ENCODE measurements around the gene MINDY4.

MINDY4 gene

DNA sequence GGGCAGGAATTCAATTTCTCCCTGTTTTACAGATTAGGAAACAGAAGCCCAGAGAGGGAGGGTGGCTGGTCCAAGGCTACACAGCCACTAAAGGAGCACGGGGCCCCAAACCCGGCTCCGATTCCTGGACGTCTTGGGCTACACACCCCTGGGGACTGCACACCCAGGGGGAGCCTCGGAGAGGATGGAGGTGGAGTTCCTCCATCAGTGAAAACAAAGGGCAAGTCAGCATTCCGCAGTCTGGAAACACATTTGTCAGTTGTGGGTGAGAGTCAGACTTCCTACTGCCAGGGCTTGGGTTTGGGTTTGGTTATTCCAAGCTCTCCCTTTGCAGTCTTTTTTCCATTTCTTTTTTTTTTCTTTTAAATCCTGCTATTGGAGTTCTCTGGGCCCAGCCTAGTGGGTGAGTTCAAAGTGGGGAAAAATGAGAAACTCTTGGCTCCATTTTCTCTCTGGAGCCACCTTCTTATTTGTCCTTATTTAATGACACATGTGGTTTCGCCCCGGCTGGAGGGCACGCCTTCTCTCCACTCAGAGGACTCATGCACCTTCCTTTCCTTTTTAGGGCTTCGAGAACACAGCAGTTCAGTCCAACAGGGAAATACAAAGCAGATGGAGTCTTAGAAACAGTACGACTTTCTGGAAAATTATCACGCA lies 80.6 kb downstream of the MINDY4 start:
- DNase-seq (ENCODE audit: low read depth in 3 of 3, low spot score in 1 of 3): no peak

DNA sequence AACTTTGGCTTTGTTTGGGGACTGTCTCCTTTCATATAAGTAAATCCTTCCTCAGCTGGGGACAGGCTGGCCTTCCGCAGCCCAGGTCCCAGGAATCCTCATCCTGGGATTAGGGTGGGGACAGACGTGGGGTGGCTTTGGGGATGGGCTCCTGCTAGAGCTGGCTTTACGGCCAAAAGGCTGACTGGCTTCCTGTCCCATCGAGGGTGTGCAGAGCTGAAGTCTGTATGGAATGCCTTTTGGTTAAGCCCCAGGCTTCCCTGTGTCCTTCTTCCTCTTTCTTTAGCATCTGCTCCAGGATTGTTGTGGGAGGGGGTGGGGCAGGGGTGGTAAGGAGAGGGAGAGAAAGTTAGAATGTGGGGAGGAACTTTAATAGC lies 81.1 kb downstream of the MINDY4 start:
- no peak for DNase-seq (ENCODE audit: low read depth in 3 of 3, low spot score in 1 of 3)

DNA sequence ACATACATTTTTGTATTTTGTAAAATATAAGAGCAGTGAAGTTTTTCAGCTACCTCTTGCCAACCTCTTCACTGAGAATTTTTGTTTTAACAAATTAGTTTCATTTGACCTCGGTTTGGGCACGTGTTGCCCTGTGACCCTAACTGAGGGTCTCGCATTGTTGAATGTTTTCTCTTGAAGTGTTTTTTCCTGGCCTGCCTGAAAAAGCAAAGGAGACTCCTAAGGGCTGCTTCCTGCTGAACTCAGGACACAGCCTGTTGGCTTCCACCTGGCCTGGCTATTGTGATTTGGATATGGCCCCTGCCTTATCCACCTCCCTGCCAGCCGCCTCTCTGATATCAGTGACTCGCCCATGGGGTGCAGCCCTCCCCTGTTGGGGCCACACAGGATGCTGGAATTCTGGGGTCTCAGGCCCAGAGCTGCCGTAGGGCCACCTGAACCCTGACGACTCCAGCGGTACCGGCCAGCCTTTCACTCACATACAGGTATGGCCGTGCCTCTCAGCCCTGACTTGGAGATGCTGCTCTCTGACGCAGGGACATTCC lies 81.6 kb downstream of the MINDY4 start:
- DNase-seq (ENCODE audit: low read depth in 3 of 3, low spot score in 1 of 3): no peak

DNA sequence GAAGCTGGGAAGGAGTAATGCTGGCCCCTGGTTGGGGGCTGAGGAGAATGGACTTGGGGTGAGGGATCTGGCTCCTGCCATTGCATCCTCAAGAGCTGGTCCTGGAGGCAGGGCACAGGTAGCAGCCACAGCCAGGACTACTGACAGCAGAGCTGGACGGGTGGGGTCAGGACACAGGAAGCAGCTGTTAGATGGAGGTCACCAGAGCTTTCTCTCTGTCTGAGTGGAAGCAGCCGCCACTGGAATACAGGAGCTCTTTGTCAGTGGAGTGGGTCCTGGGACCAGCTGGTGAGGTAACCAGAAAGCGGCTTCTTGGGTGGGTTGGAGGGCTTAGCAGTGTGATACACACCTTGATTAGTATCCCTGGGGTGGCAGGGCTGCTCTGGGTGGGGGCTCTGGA lies 82.4 kb downstream of the MINDY4 start:
- no peak for DNase-seq (ENCODE audit: low read depth in 3 of 3, low spot score in 1 of 3)

DNA sequence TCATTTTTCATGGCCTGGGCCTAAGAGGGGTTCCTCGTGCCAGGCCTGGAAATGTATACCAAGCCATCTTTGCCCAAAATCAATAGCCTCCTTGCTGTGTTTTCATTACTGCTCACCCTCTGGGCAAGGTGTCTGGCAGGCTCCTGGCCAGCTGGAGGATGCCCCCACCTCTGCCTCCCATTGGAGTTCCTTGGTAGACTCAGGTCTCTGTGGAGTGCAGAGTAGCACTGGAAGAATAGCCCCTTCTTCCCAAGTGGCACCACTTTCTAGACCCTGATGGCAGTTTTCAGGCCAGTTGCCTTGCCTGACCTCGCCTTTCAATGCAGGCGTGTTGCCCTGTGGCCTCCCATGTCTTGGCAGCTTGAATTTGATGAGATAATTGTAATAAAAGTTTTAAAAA lies 84.7 kb downstream of the MINDY4 start:
- no peak for DNase-seq (ENCODE audit: low read depth in 3 of 3, low spot score in 1 of 3)

DNA sequence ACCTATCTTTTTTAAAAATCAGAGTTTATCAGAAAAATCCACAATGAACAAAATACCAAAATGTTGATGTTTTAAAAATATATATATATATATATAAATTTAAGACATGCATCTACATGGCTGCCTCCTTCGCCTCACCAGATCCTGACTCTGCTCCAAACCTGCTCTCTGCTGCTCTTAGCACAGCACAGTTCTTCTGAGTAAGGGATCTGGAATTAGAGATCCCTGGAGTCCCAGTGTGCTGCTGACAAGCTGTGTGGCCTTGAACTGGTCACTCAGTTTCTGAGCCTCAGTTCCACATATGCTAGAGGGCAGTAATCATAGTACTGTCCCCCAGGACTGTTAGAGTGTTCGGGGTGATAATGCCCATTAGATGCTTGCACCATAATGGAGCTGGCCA lies 87.4 kb downstream of the MINDY4 start:
- DNase-seq (ENCODE audit: low read depth in 3 of 3, low spot score in 1 of 3): no peak

DNA sequence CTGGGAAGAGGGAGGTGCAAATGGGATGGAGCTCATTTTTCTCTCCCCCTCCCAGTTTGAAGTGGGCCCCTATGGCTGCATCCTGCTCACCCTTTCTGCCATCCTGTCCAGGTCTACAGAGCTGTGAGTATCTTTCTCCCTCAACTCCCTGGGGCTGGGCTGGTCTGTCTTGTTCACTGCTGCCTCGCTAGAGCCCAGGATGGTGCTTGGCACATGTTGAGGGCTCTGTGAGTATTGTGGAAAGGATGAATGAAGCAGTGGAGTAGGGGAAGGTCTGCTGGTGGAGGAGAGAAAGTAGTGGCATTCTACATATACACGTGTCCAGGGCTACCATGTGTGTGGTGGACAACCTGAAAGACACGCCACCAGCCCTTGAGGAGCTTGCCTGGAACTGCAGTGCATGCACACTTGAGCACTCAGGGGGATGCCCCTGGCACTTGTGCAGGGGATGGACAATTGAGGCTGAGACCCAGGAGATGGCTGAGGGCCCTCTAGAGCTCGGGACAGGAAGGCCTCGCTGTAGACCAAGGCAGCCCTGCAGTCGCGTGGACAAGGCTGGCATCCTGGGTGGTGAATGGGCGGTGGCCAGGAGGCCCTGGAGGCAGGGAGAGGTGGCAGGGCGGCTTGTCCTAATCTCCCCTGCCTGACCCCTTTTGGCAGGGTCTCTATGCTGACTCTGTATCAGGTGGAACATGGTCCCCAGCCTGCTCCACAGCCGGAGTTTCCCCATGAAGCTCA lies 88.2 kb downstream of the MINDY4 start:
- no peak for DNase-seq (ENCODE audit: low read depth in 3 of 3, low spot score in 1 of 3)

DNA sequence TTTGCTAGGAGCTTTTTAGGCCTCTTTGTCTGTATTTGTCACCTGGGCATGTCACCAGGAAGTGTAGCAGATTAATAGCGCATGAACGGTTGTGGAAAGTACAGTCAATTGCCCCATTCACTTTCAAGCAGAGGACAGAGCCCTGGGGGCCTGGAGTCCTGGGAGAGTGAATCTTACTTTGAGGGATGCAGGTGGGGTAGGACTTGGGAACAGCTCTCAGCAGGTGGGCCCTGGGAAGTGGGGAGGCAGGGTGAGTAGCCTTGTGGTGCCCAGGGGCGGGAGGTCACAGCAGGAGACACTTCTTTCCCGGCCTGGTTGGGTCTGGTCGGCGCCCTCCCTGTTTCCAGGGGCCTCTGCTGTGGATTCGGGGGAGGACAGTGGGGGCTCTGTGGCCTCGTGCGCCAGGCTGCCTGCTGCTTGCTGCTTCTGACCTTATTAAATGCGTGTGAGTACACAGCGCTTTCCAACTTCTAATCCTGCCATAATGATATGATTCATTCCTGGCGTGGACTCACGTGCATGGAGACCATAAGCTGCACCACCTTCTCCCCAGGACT lies 88.8 kb downstream of the MINDY4 start:
- DNase-seq (ENCODE audit: low read depth in 3 of 3, low spot score in 1 of 3): no peak

DNA sequence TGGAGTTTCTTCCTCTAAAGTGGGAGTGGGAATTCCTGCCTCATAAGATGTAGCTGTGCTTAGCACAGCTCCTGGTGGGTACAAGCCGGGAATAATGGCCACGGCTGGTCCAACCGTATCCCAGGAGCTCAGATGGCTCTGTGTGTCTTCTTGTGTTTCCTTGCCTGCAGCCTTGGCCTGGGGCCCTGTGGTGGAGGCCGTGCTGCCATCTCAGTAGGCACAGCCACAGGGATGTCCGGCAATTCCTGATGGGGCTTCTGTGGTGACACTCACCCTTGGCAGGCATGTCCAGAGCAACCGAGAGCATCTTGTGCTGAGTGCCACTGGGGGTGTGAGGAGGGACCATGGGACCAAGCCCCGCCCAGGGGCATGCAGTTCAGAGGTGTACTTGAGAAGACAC lies 90.4 kb downstream of the MINDY4 start:
- DNase-seq (ENCODE audit: low read depth in 3 of 3, low spot score in 1 of 3): no peak

DNA sequence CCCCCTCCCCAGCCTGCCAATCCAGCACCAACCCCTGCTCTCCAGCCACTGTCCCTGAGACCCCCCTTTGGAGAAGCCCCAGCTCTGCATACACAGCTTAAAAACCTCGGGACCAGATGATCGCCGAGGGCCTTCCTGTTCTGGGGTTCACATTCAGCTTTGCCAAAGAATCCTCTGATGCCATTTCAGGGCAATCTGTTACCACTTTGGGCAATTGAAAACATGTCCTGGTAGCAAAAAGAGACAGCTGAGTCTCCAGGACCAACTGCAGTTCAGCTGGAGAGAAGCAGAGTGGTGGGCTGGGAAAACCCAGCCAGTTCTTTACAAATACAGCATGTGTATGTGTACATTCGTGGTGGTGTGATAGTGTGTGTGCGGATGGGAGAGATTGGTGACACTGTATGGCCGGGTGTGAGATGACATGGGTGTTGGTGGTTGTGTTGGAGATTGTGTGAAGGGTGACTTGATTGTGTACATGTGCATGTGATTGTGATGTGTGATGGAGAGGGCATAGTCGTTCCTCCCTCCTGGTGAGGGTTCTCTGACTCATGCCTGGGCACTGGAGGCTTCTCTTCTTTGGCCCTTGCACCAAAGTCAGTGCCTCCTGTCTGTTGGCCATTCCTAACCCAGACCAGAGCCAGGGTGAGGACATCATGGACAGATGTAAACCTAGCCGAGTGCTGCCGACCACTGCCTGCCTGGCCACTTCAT lies 91.9 kb downstream of the MINDY4 start:
- DNase-seq (ENCODE audit: low read depth in 3 of 3, low spot score in 1 of 3): no peak

DNA sequence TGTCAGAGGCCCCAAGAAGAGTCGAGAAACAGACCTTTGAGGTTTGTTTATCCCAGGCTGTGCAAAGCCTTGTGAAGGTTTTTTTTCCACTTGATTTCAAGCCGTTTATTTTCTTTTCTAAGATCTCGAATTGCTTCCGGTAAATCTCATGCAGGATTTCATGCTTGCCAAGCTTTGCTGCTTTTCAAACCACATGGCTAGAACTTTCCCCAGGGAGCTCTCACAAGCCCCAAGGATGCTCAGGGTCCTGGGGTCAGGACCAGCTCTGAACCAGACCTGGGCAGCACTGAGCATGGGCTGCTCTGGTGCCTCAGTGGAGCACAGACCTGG lies 92.5 kb downstream of the MINDY4 start:
- no peak for DNase-seq (ENCODE audit: low read depth in 3 of 3, low spot score in 1 of 3)

DNA sequence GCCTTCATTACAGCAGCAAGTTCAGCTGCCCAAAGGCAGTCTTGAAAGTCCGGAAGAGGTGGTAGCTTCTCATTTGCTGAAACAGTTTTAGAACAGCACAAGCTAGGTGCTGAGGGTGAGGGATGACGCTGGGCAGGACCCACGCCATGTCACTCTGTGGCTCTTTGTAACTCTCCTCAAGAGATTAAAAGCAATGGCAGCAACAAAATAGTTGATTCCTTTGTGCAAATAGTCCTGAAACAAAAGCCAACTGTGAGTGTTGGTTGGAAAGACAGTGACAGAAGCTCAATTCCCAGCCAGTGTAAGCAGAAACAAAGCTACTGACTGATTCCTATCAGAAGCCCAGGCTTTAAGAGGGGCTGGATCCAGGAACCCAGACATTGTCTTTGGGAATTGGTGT lies 92.9 kb downstream of the MINDY4 start:
- DNase-seq (ENCODE audit: low read depth in 3 of 3, low spot score in 1 of 3): no peak

DNA sequence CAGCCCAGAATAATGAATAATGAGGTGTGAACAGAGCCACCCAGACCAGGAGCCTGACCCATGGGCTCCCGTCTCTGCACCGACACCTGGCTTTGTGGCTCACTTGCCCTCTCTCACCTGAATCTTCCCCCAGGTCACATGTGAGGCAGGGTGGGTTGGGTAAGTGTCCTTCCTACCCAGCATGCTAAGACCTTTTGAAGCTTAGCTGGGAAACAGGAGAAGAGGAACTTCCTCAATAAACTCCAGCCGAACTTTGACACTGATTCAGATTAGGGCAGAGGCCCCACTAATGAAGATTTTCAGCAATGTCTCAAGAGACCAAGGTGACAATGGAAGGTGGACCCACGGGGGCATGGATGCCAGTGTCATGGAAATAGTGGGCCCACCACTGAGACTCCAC lies 93.9 kb downstream of the MINDY4 start:
- DNase-seq (ENCODE audit: low read depth in 3 of 3, low spot score in 1 of 3): no peak

DNA sequence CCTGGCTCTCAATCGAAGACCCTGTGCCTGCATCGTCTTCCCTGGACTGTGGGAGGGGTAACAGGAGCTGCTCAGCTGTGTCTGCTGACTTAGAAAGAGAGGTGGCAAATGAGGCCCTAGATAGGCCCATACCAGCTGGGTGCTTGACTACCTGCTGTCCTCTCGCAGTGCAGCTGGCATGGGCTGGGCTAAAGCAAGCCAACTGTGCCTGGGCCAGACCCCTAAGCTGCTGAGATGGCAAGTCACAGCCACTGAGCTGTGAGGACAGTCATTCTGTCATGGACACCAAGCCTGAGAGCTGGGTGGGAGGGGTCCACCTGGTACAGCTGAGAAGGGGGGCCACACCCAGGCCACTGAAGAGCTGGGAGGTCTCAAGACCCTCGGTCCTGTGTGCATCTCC lies 94.6 kb downstream of the MINDY4 start:
- DNase-seq (ENCODE audit: low read depth in 3 of 3, low spot score in 1 of 3): no peak

DNA sequence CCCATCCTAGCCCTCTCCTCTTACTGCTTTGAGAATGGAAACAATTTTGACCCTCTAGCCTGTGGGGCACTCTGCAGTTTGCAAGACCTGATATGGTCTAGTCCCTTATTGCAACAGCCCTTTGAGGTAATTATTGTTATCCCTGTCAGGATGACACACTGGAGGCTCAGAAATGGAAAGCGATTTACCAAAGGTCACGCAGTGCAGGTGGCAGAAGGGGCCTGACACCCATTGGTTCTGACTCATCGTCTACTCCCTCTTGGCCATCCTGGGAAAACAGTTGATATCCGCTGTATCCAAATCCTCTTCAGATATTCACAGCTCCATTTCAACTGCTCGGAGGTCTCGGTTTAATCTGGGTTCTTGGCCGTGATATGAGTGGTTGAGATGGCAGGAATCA lies 95.7 kb downstream of the MINDY4 start:
- no peak for DNase-seq (ENCODE audit: low read depth in 3 of 3, low spot score in 1 of 3)

DNA sequence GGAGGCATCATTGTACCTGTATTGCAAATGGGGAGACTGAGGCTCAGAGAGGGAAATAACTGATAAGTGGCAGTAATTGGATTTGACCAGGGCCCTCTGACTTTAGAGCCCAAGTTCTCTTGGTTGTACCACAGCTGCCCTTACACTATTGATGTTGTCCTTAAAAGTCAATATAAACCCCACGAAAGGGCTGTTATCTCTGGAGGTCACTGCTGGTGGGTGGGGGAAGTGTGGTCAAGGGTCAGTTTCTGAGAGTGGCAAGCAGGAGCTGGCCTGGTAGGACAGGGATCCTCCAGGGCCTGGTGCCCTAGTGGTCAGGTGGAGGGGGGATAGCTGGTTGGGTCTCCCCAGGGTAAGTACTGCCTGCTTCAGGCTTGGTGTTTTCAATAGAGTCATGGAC lies 96.3 kb downstream of the MINDY4 start:
- DNase-seq (ENCODE audit: low read depth in 3 of 3, low spot score in 1 of 3): no peak

DNA sequence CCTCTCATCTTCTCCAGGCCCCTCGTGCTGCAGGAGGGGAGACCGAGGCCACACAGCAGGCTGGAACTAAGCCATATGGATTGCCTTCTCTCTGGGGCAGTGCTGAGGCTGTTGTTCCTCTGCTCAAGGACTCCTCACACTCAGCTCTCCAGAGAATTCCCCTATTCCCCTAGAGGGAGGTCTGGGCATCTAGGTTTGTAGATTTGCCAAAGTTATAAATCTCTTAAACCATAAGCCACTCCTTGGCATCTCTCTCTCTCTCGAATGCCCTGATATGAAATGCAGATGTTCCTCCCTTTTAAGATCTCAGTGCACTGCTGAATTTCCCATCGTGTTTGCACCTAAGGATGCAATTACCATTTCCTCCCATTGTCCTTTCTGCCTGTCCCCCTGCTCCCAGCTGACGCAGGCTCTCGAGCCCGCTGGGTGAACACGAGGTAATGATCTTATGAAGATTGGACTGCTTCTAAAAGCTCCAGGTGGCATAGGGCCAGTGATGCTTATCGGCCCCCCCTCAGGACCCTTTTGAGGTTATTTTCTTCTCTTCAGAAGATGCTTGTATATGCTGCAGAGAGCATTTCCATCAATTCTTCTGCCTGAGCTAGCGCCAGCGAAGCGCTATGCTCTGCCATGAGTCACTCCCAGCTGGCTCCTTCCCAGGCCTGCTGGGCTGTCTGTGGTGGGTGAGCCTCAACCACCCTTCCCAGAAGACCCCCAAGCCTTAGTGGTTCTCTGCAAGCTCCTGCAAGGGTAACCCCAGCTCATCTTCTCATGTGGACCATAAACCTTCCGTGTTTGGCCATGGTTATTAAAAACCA lies 98.8 kb downstream of the MINDY4 start:
- DNase-seq (ENCODE audit: low read depth in 3 of 3, low spot score in 1 of 3): no peak

DNA sequence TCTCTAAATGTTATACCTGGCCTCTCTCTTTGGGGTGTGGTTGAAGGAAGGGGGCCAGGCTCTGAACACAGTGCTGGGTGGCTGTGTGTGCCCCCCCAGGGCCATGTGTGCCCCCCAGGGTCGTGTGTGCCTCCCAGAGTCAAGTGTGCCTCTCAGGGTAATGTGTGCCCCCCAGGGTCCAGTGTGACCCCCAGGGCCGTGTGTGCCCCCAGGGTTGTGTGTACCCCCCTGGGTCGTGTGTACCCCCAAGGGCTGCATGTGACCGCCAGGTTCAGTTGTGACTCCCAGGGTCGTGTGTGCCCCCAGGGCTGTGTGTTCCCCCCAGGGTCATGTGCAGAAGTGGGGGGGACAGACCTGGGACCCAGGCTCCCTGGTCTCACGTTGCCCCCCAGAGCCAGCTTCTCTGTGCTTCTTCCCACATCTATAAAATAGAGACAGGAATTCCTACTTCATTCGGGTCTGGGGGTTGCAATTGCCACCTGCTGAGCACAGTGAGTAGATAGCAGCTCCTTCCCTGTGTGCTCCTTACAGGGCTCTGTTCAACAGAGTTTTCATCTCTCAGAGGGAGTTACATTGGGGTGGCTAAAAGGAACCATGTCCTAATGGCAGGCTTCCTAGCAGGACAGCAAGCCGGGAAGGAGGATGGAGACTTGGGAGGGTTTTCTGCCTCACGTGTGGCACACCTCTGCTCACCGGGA lies 99.8 kb downstream of the MINDY4 start:
- DNase-seq (ENCODE audit: low read depth in 3 of 3, low spot score in 1 of 3): no peak

DNA sequence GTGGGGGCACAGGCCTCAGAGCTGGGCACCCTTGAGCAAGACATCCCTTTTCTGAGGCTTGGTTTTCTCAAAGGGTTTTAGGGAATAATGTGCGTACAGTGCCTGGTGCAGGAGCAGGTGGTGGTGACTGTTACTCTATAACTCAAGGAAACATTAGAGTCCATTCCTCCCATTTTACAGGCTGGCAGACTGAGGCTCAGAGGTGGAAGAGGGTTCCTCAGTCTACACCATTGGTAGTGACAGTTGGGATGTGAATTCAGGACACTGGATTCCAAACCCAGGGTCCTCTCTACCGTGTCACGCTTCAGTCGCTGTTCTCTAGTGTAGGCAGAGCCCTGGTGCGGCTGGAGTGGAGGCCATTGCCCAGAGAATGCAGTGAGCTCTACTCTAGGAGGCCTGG lies 100.4 kb downstream of the MINDY4 start:
- no peak for DNase-seq (ENCODE audit: low read depth in 3 of 3, low spot score in 1 of 3)

DNA sequence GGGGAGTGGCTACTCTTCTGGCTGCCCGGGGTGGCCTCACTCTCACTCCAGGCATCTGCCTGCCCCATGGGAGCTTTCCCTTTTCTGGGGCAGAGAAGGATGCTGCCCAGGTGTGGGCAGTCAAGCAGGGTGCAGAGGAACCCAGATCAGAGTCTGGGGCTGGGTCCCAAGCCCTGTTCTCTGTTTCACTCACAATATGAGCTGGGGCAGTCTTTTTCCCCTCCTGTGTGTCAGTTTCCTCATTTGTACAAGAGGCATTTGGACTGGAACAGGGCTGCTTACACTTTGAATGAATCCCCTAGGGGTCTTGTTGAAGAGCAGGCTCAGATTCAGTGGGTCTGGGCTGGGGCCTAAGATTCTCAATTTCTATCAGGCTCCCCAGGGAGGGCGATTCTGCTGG lies 102.0 kb downstream of the MINDY4 start:
- DNase-seq (ENCODE audit: low read depth in 3 of 3, low spot score in 1 of 3): no peak

DNA sequence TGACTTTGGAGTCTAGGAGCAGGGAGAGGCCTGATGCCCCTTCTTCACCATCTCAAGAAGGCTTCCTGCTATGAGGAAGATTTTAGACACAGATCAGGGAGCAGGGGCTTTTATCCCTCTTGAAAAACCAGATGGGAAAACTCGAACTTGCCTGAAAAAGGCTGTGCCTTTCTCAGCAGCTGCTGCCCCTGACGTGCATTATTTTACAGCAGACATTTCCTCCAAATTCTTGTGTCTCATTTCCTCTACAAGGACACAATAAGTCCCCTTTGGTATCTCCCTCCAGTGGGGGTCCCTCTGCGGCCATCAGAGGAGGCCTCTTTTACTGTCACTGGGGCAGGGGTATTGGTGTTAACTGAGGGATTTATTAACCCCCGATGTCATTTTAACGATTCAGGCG lies 102.4 kb downstream of the MINDY4 start:
- no peak for DNase-seq (ENCODE audit: low read depth in 3 of 3, low spot score in 1 of 3)
